Measurements from ENCODE around the gene CLPTM1L.

CLPTM1L gene

GRCh38 chr5:1325191-1325741 lies 19.6 kb downstream of the CLPTM1L start:
- DNase-seq: no peak

GRCh38 chr5:1324719-1325190 lies 20.1 kb downstream of the CLPTM1L start:
- DNase-seq: no peak

DNA sequence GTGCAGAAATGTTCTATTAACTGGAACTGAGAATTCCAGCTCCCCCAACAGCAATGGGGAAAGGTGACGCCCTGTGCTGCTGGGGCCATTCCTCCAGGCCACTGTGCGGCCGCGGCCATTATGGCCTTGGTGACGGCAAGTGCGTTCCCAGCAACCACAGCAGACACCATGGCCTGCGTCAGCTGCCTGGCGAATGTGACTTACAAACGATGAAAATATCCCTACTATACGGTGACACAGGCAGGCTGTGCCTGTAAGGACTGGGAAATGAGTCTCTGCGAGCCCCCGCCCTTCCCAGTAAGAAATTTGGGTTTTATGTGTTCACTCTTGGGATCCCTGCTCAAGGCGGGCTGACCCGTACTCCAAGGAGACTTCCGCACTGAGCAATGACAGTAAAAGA lies 20.6 kb downstream of the CLPTM1L start:
- DNase-seq: no peak

- DNase-seq: no peak
Measured at GRCh38 chr5:1323803-1324173, 21.1 kb downstream of the CLPTM1L start.

DNA sequence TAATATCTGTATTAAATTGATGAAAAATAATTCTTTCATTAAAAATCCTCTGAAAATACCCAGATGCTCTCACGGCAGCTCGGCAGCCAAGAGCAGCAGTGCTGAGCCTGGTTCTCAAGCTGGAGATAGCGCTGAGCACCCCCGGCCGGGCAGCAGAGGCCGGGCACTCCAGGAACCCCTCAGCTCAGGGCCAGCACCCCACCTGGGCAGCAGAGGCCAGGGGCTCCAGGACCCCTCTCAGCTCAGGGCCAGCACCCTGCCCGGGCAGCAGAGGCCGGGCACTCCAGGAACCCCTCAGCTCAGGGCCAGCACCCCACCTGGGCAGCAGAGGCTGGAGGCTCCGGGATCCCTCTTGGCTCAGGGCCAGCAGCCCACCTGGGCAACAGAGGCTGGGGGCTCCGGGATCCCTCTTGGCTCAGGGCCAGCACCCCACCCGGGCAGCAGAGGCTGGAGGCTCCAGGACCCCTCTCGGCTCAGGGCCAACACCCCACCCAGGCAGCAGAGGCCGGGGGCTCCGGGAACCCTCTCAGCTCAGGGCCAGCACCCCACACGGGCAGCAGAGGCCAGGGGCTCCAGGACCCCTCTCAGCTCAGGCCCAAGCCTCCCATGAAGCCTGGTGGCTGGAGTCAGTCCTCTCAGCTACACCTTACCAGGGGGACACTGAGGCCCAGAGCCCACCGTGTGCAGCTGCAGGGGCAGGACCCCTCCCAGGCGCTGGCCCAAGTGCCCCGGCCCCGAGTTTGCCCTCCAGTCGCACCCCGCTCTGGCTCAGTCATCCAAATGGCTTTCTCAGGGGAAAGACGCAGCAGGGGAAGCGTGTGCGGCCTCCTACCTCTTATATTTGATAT lies 21.7 kb downstream of the CLPTM1L start:
- no peak for DNase-seq

- DNase-seq: no peak
Measured at GRCh38 chr5:1322036-1322900, 22.6 kb downstream of the CLPTM1L start.

- DNase-seq: no peak
Measured at GRCh38 chr5:1321576-1321975, 23.3 kb downstream of the CLPTM1L start.

DNA sequence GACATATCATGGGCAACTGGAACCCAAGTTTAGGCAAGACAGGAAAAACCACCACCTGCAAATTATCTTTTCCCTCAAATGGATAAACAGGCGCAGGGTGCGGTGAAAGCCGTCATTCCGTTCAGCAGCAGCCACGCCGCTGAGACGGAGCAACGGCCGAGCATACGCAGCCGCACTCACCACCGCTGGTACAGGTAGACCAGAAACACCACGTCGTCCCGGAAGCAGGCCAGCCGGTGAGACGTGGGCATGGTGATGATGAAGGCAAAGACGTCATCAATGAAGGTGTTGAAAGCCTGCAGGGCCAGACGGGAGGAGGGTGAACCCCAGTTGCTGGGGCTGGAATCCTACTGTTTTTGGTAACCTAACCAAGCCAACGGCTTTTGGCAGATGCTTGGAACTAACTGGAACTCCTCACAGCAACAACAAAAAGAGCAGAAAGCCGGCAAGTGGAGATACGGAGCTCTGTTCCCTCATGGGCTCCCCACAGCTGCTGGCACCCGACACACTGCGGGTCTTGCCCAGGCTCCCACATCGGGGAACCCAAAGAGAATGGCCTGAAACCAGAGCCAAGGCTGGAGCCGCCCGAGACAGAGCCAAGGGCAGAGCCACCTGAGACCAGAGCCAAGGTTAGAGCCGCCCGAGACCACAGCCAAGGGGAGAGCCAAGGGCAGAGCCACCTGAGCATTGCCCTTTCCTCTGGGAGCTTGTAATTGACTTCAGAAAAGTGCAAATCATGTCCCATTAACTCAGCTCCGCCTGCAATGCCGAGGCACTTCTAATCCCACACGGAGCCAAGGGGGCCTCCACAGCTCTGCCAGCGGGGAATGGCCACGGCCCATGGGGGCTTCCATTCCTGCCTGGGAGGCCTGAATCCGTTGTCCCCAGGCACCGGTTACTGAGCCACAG lies 24.2 kb downstream of the CLPTM1L start:
- no peak for DNase-seq

- no peak for DNase-seq
Measured at GRCh38 chr5:1319436-1320256, 25.3 kb downstream of the CLPTM1L start.

GRCh38 chr5:1318659-1319251 lies 26.1 kb downstream of the CLPTM1L start:
- no peak for DNase-seq

DNA sequence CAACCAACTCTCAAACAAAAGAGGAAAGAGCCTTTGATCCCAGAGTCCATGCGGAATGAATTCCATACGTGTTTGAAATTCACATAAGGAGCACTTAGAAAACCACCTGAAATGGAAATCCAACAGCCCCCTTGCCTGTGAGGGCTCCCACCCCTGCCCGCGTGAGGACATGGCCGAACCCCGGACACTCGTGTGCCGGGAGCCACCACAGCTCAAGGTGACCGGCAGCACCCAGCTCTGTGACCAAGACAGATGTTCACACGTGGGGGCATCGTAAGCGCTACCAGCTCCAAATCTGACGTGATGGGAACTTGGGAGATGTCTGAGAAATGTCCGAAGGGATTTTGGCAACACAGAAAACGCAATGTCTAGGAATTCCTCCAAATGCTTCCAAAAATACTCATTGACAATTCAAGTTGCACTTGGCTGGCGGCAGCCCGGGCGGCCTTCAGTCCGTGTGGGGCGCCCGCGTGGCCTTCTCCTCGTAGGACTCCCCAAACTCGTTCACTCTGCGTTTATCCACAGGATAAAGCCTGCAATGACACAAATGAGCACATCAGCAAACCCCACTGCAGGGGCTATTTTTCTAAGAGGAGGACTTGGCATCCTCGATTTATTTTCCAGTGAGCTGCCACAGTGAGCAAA lies 26.9 kb downstream of the CLPTM1L start:
- DNase-seq: no peak

DNA sequence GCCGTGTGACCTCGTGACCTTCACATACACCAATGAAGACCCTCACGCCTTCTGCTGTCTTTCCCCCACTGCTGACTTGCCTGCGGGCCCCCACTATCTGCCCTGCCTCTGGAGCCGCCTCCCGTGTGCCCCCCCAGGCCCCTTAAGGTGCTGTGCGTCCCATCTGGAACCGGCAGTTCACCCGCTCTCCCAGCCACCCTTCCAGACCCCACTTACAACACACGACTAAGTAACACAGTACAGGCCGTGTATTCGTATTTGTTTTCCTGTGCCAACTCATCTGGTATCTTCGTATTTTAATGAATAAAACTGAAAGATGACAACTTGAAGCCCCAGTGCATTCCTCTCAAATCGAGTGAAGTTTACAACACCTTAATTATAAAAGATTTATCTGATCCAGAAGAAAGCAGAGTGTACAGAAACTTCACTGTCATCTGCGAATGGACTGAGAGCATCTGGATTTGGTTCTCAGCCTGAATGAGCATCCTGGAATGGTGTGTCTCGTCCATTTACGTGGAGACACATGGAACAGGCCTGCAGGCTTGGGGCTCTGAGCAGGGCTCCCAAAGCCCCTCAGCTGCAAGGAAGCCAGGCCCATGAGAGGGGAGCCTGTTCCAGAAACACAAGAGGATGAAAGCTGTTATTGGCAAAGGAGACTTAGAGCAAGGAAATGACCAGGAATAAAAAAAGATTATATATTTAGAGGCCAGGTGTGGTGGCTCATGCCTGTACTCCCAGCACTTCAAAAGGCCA lies 28.1 kb downstream of the CLPTM1L start:
- no peak for DNase-seq

DNA sequence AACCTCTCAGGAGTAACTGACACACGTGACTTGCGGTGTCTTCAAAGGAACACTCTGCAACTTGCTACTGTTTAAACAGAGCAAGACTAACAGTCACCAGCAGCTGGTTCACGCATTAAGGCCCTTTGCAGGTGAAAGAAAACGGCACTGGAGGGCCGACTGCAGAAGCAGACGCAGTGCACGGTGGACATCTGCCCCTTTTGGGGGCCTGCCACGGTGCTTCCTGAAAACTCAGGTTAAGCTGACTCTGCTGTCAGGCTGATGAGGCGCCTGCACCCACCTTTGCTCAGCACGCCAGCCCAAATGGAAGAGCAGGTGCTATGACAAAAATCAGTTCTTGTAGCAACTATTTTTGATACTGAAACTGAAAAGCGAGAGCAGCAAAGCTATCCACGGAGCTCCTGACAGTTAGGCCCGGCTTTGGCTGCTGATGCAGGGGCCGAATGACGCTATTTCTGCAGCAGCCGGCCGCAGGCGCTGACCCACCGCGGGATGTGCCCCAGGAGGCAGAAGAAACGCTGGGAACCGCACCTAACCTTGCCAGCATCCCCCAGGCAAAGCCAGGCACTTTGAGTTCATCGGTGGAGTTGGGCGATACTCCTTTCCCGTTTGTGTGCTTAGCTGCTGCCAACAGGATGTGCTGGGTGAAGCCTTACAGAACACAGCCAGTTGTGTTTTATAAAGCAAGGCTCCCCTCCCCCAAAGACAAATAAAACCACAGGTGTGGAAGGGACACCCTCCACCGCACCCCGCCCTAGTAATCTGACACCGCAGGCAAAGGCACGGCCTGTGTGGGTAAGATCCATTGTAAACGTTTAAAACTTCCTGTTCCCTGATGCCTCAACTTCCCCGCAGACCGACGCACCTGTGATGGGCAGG lies 29.0 kb downstream of the CLPTM1L start:
- peak; percentile 49 for DNase-seq

- no peak for DNase-seq
Measured at GRCh38 chr5:1315018-1315708, 29.7 kb downstream of the CLPTM1L start.

GRCh38 chr5:1314564-1314982 lies 30.3 kb downstream of the CLPTM1L start:
- DNase-seq: no peak

- DNase-seq: no peak
Measured at GRCh38 chr5:1312993-1313833, 31.7 kb downstream of the CLPTM1L start.

DNA sequence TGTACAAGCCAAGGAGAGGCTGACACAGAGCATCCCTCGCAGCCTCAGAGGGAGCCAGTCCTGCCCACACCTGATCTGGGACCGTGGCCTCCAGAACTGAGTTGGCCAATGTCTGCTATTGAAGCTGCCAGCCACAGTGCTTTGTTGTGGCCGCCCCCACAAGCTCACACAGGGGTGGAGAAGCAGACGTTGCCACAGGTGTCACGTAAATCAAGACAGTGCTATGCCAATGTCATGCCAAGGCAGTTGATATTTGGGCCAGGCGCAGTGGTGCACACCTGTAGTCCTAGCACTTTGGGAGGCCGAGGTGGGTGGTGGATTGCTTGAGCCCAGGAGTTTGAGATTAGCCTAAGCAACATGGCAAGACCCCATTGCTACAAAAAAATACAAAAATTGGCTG lies 32.7 kb downstream of the CLPTM1L start:
- DNase-seq: no peak

All from hematopoietic multipotent progenitor cell treated with erythropoietin and hydrocortisone succinate and interleukin-3 and kit ligand, for 8 days (in vitro differentiated cells).